Keratinocyte (primary cell): ENCODE measurements around the gene PIEZO1.

Experiments
- EZH2 ChIP-seq: IDR thresholded peaks from one replicate; pipeline ENCODE4 v1.6.1; 2012; ENCODE audit warnings: inconsistent platforms, mild to moderate bottlenecking, low read length, moderate library complexity
- TF ChIP-seq, protein P1 (sequence below), 3 experiments: IDR thresholded peaks in 1 of 3; conservative IDR thresholded peaks in 1 of 3; optimal IDR thresholded peaks in 1 of 3; 2 replicates in 2 of 3; 3 replicates in 1 of 3; pipeline versions ENCODE3 to v1.5.1; 2011; ENCODE audit warnings: low read length in 3 of 3, mild to moderate bottlenecking in 3 of 3, moderate library complexity in 2 of 3, control low read depth in 1 of 3, inconsistent platforms in 1 of 3; ENCODE audit not compliant: insufficient read depth in 2 of 3; ENCODE audit errors: extremely low read depth in 1 of 3

GRCh38 chr16:88774544-88775393, 10.3 kb downstream of the PIEZO1 start:
- TF ChIP-seq, protein P1, sequence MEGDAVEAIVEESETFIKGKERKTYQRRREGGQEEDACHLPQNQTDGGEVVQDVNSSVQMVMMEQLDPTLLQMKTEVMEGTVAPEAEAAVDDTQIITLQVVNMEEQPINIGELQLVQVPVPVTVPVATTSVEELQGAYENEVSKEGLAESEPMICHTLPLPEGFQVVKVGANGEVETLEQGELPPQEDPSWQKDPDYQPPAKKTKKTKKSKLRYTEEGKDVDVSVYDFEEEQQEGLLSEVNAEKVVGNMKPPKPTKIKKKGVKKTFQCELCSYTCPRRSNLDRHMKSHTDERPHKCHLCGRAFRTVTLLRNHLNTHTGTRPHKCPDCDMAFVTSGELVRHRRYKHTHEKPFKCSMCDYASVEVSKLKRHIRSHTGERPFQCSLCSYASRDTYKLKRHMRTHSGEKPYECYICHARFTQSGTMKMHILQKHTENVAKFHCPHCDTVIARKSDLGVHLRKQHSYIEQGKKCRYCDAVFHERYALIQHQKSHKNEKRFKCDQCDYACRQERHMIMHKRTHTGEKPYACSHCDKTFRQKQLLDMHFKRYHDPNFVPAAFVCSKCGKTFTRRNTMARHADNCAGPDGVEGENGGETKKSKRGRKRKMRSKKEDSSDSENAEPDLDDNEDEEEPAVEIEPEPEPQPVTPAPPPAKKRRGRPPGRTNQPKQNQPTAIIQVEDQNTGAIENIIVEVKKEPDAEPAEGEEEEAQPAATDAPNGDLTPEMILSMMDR (optimal IDR thresholded peaks at IDR 0.05 in 1 of 3, IDR thresholded peaks at IDR 0.05 in 1 of 3, conservative IDR thresholded peaks at IDR 0.05 in 1 of 3; ENCODE audit: extremely low read depth in 1 of 3, insufficient read depth in 2 of 3, low read length in 3 of 3) = no peak
- no peak for TF ChIP-seq EZH2
